ENCODE measurements around the gene USH2A.
"Not testable (repeated sequence)": the region's sequence is repeated elsewhere in the genome, so short reads cannot be mapped to it uniquely, and the experiment has no call there.

Gene USH2A

DNA sequence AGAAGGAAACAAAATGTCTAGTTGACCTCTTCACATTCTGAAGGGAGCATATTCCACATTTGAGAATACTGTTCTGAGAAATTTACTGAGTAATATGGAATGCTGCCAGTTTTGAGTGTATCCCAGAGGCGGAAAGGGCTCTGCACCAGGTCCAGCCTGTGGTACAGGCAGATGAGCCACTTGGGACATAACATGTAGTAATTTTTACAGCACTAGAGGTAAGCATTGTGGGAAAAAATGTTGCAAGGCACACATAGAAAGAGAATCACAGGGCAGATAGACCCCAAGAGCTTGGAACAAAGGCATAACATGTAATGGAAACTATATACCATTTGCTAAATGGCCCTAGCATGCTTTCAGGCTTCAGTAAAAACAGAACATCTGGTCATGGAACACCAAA, 228.5 kb downstream of the USH2A start:
- no peak for DNase-seq (ENCODE audit: low read depth in 2 of 2)

DNA sequence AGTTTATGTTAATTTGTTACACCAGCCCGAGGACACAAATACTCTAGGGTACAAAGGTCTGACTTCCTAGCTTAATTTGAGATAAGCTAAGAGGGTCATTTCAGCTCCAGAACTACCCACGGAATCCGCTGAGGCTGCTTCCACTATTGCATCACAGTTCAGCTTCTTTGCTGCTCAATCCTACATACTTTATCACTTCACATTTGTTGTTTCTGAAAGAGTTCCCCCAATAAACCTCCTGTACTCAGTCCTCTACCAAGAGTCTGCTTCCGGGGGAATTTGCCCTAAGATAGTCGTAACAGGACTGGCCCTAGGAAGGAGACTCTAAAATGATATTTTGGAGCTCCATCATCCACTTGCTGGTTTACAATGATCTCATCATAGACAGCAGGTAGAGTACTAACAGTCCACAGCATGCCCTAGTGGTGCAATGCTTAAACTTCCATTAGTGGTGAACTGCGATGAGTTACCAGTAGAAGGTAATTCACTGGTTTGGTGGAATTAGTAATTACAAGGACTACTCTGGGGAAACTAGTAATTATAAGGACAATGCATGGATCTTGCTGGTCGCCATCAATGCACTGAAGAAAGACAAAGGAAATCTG, 229.3 kb downstream of the USH2A start:
- DNase-seq (ENCODE audit: low read depth in 2 of 2) = no peak

DNA sequence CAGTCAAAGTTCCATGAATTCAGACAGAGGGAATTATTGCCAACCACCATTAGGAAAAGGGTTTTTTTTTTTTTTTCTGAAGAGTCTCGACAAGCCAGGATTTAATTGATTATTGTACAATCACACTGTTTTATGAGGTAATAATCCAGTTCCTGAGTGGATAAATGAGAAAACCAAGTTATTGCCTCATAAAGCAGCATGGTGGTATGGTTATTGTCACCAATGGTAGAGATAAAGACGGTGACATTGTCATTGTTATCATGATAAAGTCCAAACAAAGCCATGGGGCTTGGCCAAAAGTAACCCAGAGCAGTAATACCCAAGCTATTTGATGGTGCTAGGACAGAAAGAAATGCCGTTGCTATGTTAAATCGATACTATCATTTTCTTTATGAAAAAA, 232.8 kb downstream of the USH2A start:
- DNase-seq (ENCODE audit: low read depth in 2 of 2) = no peak

DNA sequence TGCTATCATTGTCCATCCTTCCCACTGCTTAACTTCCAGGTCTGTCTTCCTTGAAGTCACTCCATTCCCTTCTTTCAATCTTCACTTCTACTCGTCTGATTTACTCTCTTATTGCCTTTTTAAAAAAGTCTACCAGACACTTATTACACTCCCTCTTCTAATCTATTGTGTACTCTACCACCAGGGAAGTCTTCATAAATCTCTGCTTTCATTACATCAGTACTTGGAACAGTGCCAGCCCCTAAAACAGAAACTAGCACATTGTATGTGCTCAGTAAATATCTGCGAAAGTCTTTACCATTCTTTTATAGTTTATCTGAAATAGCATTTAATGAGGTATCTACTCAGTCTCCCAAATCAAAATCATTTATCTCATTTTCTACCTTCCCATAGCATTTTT, 236.4 kb downstream of the USH2A start:
- DNase-seq (ENCODE audit: low read depth in 2 of 2) = no peak

DNA sequence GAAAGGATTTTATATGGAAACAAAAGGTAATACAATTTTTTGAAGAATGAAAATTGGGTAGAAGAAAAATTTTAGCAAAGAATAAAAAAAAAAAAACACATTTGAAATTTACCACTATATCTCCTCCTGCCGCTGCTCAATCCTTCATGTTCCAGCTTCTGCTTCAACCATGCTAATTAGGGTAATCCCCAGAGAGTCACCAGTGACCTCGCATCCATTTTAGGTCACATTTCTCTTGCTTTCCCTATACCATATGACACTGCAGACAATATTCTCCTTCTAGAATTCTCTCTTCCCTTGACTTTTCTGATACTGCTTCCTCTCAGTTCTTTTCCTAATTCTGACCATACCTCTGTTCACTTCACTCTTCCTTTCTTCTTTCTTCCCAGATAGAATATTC, 237.1 kb downstream of the USH2A start:
- DNase-seq (ENCODE audit: low read depth in 2 of 2) = no peak

DNA sequence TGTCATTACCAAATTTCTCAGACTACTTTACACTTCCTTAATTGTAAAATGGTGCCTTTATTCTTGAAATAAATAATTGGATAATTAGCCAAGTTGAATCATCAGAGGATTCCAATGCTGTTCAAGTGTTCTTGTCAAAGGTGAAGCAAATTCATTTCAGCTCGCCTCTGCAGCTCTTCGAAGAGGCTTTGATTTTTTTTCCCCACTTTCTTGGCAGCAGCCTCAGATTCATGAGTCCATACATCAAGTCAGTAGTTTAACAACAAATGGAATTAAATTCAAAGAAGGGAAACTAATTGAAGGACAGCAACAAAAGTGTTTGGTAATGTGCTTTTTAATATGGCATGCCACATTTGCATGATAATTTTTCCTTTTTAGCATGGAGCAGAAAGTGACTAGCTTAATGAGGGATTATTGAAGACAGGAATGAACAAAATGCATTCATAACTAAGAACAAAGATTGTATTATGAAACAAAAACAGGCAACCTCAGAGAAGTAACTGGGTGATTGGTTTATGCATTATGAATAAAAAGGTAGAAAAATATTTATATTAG, 239.0 kb downstream of the USH2A start:
- no peak for DNase-seq (ENCODE audit: low read depth in 2 of 2)

DNA sequence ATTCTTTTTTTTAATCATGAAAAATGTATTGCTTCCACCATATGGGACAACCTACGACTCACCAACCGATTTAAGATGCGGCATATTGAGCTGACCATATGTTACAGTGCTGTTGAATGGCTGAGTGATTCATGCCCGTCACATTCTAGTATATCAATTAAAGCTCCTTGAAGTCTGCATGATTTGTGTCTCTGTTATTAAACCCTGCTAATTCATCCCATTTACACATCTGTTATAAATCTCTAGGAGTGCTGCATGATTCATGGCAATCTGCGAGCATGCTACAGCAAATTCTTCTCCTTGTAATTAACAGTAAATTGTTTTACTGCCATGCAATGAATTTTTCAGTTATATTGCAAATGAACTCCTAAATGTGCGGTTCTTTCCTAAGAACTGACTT, 239.8 kb downstream of the USH2A start:
- DNase-seq (ENCODE audit: low read depth in 2 of 2) = no peak

DNA sequence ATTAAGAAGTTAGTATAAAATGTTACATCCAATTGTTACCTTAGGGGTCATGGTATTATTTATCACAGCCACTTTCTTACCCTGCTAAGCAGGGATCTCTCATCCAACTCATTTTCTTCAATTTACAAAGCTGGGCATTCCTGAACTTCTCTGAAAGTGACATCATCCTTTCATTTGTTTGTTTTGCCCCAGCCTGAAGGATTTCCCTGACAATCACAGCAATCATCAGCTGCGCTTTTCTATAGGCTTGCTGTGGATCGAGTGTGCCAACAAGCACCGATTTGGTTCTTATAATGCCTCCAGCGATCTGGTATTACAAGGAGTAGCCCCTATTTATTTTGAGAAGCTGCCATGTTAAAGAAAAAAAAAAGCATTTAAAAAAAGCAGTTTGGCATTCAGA, 240.2 kb downstream of the USH2A start:
- no peak for DNase-seq (ENCODE audit: low read depth in 2 of 2)

DNA sequence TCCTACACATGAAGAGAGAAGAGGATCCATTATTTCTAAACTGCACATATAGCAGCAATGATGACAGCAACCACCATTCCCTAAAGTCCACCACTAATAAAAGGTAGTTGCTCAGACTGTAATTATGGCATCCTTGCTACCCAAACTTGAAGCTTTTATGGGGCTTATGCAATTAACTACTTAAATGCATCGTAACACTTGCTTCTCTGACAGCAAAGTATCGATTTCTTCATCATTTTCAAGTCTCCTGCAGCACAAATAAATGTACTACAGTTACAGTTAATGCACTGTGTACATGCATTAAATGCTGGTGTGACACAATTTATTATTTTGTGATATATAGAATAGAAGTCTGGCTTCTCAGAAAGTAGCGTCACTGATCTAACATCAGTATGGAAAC, 241.7 kb downstream of the USH2A start:
- no peak for DNase-seq (ENCODE audit: low read depth in 2 of 2)

DNA sequence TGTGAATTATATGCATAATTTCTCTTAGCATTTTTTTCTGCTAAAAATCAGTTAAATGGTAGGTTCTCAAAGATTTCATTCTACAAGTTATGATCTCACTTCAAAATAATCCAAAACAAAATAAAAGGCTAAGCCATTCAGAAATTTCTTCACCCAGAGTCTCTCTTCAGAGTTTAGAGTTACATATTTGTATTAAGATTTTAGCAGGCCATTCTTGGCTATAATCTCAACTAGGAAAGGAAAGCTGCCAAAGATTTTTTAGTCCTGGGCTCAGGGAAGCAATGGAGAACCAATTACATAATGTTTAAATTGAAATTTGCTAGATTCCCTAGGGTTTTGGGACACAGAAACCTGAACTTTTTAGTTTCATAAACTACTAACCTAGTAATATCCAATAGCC, 245.0 kb downstream of the USH2A start:
- DNase-seq (ENCODE audit: low read depth in 2 of 2) = no peak

DNA sequence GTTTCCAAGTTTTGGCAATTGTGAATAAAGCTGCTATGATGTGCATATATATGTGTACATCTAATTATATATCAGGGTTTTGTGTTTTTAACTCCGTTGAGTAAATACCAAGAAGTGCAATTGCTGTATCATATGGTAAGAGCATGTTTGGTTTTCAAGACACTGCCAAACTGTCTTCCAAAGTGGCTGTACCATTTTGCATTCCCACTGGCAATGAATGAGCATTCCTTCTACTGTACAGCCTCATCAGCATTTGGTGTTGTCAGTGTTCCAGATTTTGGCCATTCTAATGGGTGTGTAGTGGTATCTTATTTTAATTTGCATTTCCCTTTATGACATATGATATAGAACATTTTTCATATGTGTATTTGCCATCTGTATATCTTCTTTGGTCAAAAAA, 246.3 kb downstream of the USH2A start:
- DNase-seq (ENCODE audit: low read depth in 2 of 2) = no peak

DNA sequence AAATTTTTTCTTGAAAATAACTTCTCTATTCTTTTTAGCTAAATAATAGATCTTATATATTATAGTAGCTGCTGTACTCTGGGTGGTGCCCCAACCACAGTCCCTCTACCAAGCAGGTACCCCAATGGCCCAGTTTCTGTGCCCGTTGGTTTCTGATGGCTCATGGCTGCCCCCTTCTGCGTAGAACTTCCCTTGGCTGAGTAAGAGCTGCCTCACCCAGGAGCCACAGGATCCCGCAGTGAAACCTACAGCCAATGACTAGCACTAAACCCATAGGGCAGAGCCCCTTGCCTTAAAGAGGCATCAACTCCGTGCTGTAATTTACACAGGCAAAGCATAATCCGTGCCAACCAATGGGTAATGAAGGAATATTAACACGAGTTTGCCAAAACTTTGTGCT, 247.5 kb downstream of the USH2A start:
- DNase-seq (ENCODE audit: low read depth in 2 of 2) = no peak

DNA sequence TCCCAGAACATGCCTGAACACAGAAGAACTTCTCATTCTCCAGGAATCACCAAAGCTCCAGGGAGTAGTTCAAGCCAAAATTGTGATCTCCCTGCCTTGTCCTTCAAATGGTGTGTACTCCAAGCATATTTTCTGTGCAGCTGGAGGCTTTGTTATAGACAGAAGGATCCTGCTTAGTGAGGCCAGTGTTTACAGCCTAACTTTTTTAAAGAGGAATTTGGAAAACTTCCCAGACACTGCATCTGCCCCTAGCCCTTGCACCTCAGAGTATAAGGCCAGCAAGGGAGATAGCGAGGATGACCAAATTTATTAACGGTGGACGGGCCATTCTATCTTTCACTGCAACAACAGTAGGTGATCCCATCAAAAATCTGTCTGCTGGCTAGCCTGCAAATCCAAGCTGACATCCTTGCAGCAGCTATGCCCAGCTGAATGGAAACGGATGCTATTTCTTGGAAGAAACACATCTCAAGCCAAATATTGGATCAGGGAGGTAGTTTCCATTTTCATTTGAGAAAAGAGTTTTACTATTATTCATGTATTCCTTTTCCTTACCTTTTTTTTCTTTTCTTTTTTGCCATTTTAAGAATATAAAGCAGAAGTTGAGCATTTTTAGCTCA, 249.8 kb downstream of the USH2A start:
- DNase-seq (ENCODE audit: low read depth in 2 of 2) = no peak

DNA sequence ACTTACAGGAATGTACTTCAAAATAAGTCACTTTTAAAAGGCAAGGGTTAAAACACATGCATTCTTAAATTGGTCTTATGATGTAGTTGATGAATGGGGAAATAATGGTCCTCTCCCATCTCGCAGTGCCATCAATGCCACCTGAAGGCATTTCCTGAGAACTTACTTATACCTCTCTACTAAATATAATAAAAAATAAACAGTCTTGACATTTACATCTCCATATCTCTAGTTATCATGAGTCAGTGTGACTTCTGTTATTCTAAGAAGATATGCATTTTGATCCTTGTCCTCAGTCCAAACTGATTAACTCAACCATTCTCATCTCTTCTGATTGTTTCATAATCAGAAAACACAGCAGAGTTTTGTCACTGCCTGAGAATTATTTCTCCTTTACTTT, 253.9 kb downstream of the USH2A start:
- no peak for DNase-seq (ENCODE audit: low read depth in 2 of 2)

DNA sequence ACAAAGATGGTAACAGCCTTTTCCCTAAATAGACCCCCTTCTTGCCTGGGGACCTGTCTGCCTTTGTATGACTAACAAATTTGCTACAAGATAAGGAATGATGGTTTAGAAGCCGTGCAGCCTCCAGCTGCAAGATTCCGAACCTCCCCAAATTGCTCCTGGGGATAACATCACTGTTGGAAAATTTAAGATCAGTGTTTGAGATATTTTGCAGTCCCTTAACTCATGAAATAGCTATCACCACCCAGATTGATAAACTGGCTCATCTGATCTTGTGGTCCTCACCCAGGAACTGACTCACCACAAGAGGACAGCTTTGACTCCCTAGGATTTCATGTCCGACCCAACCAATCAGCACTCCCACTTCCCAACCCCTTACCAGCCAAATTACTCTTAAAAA, 254.7 kb downstream of the USH2A start:
- no peak for DNase-seq (ENCODE audit: low read depth in 2 of 2)

DNA sequence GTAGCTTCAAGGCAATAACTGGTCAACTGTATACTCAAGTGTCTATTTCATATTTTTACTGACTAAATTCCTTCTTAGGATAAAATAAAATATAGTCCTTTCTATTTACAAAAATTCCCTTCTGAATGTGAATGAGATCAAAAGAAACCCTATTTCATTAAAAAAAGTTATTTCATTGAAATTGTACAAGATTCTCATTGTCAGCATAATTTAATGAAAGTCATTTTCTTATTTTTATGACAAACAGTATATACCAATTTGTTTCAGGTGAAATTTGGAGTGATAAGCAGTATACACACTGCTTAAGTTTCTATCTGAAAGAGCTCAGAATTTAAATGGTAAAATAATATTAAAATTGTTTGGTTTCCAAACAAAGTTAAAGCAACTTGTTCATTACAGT, 269.2 kb downstream of the USH2A start:
- DNase-seq (ENCODE audit: low read depth in 2 of 2) = no peak

DNA sequence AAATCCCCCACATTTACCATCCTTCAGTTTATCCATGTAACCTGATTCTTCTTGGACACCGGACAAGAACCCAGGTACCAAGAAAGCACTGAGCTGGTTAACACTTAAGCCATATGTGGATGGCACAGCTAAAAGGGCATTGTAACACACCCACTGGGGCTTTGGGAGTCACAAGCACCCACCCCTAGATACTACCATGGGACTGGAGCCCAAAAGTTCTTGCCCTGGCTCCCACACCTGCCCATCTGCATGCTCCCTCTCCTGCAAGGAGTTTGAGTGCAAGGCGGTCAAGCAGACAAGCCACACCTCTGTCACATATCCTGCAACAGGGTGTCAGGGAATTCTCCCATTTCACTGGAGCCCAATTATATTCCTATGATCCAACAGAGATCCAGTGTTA, 270.1 kb downstream of the USH2A start:
- DNase-seq (ENCODE audit: low read depth in 2 of 2) = no peak

DNA sequence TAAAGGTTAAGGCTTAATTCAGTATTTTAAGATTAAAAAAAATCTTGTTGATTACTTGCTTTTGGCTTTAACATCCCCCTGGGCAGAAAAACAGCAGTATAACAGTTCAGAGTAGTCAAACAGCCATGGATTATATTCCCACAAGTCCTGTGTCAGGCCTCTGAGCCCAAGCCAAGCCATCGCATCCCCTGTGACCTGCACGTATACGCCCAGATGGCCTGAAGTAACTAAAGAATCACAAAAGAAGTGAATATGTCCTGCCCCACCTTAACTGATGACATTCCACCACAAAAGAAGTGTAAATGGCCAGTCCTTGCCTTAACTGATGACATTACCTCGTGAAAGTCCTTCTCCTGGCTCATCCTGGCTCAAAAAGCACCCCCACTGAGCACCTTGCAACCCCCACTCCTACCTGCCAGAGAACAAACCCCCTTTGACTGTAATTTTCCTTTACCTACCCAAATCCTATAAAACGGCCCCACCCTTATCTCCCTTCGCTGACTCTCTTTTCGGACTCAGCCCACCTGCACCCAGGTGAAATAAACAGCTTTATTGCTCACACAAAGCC, 277.7 kb downstream of the USH2A start:
- DNase-seq (ENCODE audit: low read depth in 2 of 2) = not testable (repeated sequence)

DNA sequence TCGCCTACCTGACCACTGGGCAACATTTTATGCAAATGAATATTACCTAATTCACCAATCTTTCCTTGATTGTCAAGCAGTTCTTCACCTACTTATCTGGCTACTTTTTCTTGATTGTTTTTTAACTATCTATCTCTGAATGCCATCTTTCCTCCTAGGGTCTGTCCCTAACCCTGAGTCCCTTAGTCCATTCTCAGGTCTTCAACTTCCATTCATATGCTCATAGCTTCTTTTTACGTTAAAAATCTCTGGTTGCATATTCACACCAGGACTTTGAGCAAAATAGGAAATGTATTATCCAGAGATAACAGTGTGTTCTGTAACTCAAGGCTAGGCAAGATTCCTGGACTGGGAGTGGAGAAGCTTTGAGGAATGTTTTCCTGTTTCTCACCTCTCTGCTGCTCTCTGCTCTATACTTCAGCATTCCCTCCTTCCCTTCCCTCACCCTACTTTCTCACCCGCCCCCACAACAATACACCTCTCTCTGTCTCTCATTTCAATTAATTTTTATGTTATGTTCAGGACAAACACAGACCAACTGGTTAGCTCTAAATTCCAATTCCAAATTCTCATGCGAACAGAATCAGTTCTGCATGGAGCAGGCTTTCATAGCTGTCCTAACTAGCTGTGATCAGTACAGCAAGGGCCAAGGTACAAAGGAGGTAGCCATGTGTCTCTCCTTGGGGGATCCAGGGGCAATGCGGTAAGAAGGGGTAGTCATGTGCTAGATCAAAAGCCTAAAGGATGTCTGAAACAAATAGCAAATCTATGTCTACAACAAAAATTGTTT, 278.4 kb downstream of the USH2A start:
- no peak for DNase-seq (ENCODE audit: low read depth in 2 of 2)

DNA sequence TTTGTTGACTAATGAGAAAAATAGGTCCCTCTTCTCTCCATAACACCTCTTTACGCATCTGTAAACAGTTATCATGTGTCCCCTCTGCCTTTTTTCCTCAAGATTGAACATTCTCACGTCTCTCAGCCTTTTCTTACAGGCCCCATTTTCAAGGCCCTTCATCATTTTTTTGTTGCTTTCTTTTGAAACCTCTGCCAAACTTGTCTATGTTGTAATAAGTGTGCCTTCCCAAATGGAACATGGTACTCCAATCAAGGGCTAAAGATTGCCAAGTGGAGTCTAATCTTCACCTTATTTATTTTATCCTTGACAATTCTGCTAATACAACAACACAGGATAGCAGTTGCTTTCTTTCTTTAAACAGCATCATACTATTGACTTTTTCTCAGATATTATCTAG, 280.3 kb downstream of the USH2A start:
- no peak for DNase-seq (ENCODE audit: low read depth in 2 of 2)

DNA sequence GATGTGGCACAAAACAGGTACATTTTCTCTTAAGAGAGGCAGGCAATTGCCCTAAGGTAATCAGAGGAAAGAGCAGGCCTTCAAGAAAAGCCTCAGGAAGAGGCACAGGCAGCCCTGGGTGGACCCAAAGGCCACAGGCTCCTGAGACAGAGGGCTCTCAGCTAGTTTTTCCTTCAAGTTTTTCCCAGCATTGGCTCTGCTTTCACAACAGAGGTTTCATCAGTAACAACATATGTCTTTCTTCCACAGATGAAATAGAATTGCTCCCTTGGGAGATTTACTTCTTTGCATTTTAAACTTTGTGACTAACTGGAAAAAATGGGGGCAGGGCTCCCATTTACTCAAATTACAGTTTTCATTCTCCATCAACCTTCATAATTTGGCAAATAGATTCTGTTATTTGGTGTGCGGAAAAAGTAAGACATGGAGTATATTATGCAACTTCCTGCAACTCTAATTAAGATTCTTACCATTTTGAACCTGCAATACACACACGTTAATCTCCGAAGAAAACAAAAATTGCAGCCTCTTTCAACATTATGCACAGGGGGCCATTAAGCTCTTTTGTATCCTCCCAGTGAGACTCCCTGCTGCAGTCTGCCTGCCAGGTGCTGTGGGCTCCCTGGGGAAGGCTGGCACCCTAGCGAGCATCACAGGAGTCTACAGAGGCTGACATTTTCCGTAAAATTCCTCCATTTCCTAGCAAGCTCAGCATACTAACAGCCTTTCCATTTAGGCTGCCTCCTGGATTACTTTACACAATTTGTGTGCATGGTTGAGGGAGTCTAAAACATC, 282.3 kb downstream of the USH2A start:
- DNase-seq (ENCODE audit: low read depth in 2 of 2) = no peak

All from stimulated activated CD8-positive, alpha-beta memory T cell treated with anti-CD3 and anti-CD28 coated beads, Interleukin-7, amount 100 ng/mL, for 4 hours (primary cell).